NK-92 (cell line): ENCODE measurements around the gene OR4X2.
"Not testable (repeated sequence)": the region's sequence is repeated elsewhere in the genome, so short reads cannot be mapped to it uniquely, and the experiment has no call there.

Experiments used
- DNase-seq: peaks from one replicate; lab custom pipeline; 2025; ENCODE audit not compliant: unreplicated experiment; lab: John Stamatoyannopoulos, UW

The OR4X2 gene, protein sequence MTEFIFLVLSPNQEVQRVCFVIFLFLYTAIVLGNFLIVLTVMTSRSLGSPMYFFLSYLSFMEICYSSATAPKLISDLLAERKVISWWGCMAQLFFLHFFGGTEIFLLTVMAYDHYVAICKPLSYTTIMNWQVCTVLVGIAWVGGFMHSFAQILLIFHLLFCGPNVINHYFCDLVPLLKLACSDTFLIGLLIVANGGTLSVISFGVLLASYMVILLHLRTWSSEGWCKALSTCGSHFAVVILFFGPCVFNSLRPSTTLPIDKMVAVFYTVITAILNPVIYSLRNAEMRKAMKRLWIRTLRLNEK

DNA sequence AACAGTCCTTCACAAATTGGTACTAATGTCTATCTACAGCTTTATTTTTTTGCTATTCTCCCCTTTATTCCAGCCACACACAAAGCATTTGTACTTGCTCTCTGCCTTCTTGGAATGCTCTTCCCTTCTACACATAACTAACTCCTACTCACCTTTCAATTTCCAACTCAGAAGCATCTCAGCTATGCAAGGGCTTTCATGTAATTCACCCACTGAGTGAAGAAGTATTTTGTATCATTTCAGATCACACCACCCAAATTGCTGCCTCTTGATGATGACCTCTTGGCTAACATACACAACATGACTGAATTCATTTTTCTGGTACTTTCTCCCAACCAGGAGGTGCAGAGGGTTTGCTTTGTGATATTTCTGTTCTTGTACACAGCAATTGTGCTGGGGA, at the start of gene OR4X2:
TSS of gene OR4X2 (plus strand) at position 301 of the 400 bp plus-strand sequence. CDS start at position 301, 0 bp downstream.
- DNase-seq: no peak

DNA sequence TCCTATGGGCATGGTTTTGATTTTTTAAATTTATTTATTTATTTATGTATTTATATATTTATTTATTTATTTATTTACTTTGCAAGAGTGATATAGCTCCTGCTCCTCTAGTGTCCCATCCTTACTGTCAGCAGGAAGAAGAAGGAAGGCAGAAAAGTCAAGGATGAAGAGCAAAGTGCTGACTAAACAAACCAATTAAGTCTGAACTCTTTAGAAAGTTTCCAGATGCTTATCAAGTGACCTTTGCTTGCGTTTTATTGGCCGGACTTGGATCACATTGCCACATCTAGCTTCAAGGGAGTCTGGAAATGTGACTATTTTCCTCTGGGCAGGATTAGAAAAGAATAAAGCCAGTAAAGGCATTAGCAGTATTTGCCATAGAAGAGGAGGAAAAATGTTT, 37.0 kb upstream of the OR4X2 start:
- no peak for DNase-seq

DNA sequence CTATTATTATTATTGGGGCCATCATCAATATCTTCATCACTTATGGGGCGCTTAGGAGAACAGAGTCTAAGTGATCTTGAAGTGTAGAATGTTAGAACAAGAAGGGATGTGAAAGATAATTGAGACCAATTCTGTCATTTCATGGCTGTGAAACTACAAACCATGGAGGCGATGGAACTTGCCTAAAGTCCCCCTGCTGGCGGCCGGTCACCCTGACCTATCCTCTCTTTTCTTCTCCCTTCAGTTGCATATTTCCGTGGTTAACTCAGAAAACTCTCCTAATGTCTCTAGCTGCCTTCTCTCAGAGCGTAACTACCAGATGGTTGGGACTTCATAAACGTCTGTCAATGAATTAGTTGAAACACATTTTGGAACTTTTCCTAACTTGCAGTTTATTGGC, 34.9 kb upstream of the OR4X2 start:
- no peak for DNase-seq

DNA sequence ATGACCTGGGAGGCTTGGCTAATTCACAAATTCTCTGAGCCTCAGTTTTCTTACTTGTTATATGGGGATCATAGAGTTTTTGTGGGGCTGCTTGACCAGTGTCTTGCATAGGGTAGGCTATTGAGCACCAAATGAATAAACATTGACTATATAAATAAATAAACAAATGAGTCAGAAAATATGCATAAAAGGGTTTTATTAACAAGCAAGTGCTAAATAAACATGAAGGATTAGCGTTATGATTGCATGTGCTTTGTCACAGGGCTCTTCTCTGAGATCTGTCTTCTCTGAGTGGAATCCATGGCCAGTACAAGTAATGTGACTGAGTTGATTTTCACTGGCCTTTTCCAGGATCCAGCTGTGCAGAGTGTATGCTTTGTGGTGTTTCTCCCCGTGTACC, 28.4 kb upstream of the OR4X2 start, which contains the start of gene OR4B1:
TSS of gene OR4B1 (plus strand) at position 301 of the 400 bp plus-strand sequence. CDS start at position 301, 0 bp downstream.
- no peak for DNase-seq

DNA sequence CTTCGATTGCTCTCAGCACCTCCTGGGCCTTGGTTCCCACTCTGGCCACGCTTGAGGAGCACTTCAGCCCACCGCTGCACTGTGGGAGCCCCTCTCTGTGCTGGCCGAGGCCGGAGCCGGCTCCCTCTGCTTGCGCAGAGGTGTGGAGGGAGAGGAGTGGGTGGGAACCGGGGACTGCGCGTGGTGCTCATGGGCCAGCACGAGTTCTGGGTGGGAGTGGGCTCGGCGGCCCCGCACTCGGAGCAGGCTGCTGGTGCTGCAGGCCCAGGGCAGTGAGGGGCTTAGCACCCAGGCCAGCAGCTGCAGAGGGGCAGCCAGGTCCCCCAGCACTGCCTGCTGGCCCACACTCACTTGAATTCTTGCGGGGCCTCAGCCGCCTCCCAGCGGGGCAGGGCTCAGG, 16.1 kb upstream of the OR4X2 start:
- no peak for DNase-seq

DNA sequence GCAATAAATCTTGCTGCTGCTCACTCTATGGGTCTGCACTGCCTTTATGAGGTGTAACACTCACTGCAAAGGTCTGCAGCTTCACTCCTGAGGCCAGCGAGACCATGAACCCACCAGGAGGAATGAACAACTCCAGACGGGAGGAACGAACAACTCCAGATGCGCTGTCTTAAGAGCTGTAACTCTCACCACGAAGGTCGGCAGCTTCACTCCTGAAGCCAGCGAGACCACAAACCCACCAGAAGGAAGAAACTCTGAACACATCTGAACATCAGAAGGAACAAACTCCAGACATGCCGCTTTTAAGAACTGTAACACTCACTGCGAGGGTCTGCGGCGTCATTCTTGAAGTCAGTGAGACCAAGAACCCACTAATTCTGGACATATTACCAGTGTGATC, 14.8 kb upstream of the OR4X2 start:
- not testable (repeated sequence) for DNase-seq

DNA sequence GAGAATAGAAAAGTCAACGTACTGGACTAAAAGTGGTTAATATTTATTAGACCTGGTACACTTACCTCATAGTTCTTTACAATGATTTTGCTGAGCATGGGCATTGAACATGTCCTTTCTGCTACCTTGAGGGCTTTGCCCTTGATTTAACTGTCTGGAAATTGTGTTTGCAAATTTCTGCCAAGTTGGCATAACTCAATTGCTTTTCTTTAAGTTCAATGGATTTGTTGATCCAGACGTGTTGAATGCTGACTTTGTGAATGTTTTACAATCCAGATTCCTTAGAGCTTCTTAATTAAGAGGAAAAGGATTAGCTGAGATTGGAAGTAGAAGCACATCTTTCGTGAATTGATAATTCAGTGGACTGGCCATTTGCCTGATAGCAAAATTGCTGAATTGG, 7.2 kb upstream of the OR4X2 start:
- DNase-seq: no peak

DNA sequence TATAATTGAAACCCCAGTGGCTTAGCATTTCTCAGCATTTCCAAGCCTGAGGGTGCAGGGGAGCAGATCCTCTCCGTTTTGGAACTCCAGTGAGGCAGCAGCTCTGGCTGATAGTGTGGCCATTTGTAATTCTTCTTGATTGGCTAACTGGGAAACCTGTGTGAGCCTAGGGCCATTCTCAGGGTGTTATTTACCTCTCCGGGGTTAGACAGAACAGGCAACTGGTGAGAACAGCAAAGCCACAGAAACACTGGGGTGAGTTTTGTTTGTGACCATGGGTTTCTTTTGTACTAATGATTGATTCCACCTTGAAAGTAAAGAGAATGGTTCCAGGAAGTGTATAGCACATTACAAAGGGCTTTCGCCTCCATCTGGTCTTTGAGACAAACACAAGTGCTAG, 2.4 kb upstream of the OR4X2 start:
- no peak for DNase-seq

DNA sequence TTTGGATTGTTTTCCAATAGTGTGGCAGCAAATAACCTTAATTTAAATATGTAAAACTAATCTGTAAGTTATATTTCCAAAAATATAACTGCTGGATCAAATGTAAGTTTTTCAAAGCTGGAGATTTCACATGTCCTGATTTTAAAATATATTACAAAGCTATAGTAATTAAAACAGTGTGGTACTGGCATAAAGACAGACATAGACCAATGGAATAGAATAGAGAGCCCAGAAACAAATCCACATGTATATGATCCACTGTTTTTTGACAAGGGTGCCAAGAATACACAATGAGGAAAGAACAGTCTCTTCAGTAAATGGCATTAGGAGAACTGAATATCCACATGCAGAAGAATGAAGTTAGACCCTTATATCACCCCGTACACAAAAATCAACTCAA, 4.0 kb downstream of the OR4X2 start:
- no peak for DNase-seq

DNA sequence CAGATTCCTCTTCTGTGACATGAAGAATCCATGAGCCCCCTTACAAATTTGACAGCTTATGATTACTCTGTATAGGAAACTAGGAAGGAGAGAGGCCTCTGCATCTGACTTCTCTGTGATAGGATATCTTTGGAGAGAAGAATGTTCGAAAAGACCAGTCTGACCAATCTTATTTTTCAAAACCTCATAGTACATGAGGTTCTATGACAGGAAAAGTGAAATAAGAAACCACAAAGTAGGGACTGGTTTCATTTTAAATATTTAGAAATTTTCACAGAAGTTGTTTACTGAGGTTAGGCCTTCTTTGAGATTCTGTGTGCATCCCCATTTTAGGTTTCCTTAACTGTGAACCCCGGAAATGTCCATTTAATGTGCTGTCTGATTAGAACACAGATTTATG, 16.7 kb downstream of the OR4X2 start:
- no peak for DNase-seq

DNA sequence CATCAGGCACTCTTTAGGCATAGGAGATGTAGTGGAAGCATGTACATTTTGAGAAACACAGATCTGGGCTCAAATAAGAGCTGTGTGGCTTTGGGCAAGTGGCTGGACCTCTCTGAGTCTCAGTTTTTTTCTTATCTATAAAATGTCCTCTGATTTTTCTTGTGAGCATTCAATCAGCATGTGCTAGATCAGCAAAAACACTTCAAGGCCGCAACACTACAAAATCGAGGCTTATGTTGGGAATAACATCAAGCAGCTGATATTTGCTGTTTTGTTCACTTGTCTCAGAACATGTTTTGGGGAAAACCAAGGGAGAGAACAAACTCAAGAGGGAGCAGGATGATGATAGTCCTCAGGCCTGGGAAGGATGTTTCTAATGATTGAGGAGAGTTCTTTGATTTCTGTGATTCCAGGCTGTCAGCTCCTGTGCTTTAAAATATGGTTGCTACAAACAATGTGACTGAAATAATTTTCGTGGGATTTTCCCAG, 18.6 kb downstream of the OR4X2 start, which contains the start of gene OR4X1:
TSS of gene OR4X1 (plus strand) at position 439 of the 489 bp plus-strand sequence. CDS start at position 439, 0 bp downstream.
- DNase-seq: no peak

DNA sequence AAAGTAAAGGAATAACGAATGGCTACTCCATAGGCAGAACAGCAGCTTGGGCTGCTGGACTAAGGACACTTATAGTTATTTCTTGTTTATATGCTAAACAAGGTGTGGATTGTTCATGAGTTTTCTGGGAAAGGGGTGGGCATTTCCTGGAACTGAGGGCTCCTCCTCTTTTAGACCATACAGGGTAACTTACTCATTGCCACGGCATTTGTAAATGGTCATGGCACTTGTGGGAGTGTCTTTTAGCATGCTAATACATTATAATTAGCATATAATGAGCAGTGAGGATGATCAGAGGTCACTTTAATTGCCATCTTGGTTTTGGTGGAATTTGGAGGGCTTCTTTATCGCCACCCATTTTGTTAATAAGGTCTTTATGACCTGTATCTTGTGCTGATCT, 25.7 kb downstream of the OR4X2 start:
- no peak for DNase-seq

DNA sequence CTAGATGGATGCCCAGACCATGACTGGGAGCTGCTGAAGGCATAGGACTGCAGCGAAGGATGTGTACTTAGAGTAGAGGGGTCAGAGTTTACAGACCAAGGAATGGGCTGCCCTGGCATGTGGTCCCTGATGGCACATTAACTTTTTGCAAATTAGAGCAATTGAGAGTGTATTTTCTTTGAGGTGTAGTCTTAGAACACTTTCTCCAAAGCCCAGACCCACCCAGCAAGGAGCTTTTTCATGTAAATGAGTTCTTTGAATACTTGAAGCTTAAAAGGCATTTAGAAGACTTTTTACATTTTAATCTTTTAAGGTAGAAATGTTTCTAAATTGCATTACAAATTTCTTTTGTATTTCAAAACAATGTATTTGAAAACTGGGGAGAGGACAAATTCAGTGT, 27.7 kb downstream of the OR4X2 start:
- no peak for DNase-seq
